SU-DHL-6 (cell line): Measurements from ENCODE around the gene OSBPL2.

ENCODE experiments used
- H2AFZ ChIP-seq: fragments of 200-600 bp; sonication (generic); 2 replicates; pipeline ENCODE4 v1.6.1; 2014; ENCODE audit warnings: low read depth, mild to moderate bottlenecking, moderate library complexity, mixed read lengths, antibody characterized with exemption, low read length; ENCODE audit not compliant: severe bottlenecking
- H3F3A ChIP-seq: fragments of 200-600 bp; shearing (Covaris generic); 2 replicates; pipeline ENCODE4 v1.6.0; 2016; ENCODE audit warnings: antibody characterized with exemption, mild to moderate bottlenecking; ENCODE audit not compliant: insufficient read depth
- H3K27ac ChIP-seq: fragments of 200-600 bp; sonication (generic); 2 replicates; pipeline ENCODE4 v1.5.1; 2016; ENCODE audit warnings: low read depth, mild to moderate bottlenecking, low read length, moderate library complexity, mixed read lengths
- H3K27me3 ChIP-seq: fragments of 200-600 bp; sonication (generic), shearing (Covaris generic); 2 replicates; pipeline ENCODE4 v1.6.0; 2014; ENCODE audit warnings: mild to moderate bottlenecking, low read length
- H3K36me3 ChIP-seq: fragments of 200-600 bp; sonication (generic); 2 replicates; pipeline ENCODE4 v1.6.1; 2014; ENCODE audit warnings: mild to moderate bottlenecking, low read length, mixed read lengths
- H3K4me2 ChIP-seq: fragments of 300-600, 200-600 bp; shearing (Covaris generic), sonication (generic); 2 replicates; pipeline ENCODE4 v1.6.0; 2014; ENCODE audit warnings: low read length, low read depth, mild to moderate bottlenecking; ENCODE audit not compliant: poor library complexity, severe bottlenecking
- H3K4me3 ChIP-seq: fragments of 200-600 bp; sonication (generic); 2 replicates; pipeline ENCODE4 v1.5.1; 2014; ENCODE audit warnings: antibody characterized with exemption, low read length, mild to moderate bottlenecking, mixed read lengths; ENCODE audit not compliant: insufficient read depth, poor library complexity, severe bottlenecking
- H3K79me2 ChIP-seq: fragments of 200-600 bp; sonication (generic); 2 replicates; pipeline ENCODE4 v1.6.1; 2014; ENCODE audit warnings: mild to moderate bottlenecking, low read length, moderate library complexity; ENCODE audit not compliant: insufficient read depth
- H3K9ac ChIP-seq: fragments of 200-600 bp; sonication (generic); 2 replicates; pipeline ENCODE4 v1.7.0; 2014; ENCODE audit warnings: mild to moderate bottlenecking, low read length
- H3K9me2 ChIP-seq: fragments of 200-600 bp; sonication (generic); replicated peaks from 2 replicates; pipeline ENCODE4 v1.6.1; 2014; ENCODE audit warnings: low read length; ENCODE audit not compliant: insufficient read depth
- H3K9me3 ChIP-seq: fragments of 200-600 bp; sonication (generic); 2 replicates; pipeline ENCODE4 v1.6.1; 2014; ENCODE audit warnings: low read length, mixed read lengths; ENCODE audit not compliant: insufficient read depth
- H4K20me1 ChIP-seq: fragments of 200-600 bp; sonication (generic); 2 replicates; pipeline ENCODE4 v1.6.1; 2014; ENCODE audit warnings: low read depth, mild to moderate bottlenecking, antibody characterized with exemption, low read length, moderate library complexity, mixed read lengths
- CTCF ChIP-seq: fragments of 200-600 bp; sonication (generic); IDR thresholded peaks from one replicate; pipeline ENCODE4 v1.5.1; 2017; ENCODE audit warnings: antibody characterized with exemption, mild to moderate bottlenecking, low read length, moderate library complexity; ENCODE audit not compliant: insufficient read depth, poor library complexity, severe bottlenecking
- EZH2phosphoT487 ChIP-seq: fragments of 200-600 bp; sonication (generic), shearing (Covaris generic); conservative IDR thresholded peaks from 2 replicates; pipeline ENCODE4 v1.6.1; 2018; ENCODE audit warnings: mild to moderate bottlenecking, antibody characterized with exemption, low read length, moderate library complexity, mixed read lengths

Gene OSBPL2

GRCh38 chr20:62266851-62267250 lies 28.5 kb downstream of the OSBPL2 start:
- H3K9me3 ChIP-seq, result no peaks in the 10 kb centered on the region
- H3K9me2 ChIP-seq, result no peaks in the 10 kb centered on the region
- H3K36me3 ChIP-seq, result 0 out of 2 replicates have a peak, but pooled peaks cover 3% of the 10 kb centered on the region
- no peaks in the 10 kb centered on the region for H4K20me1 ChIP-seq
- H3K9ac ChIP-seq, result no peak overlapping the region
- no peaks in the 10 kb centered on the region for H3K27me3 ChIP-seq
- H3K79me2 ChIP-seq, result no peaks in the 10 kb centered on the region
- no peaks in the 10 kb centered on the region for H3F3A ChIP-seq
- H3K4me2 ChIP-seq, result no peak overlapping the region
- TF ChIP-seq EZH2phosphoT487, result no peak
- no peak for TF ChIP-seq CTCF
- no peak overlapping the region for H3K27ac ChIP-seq
- H3K4me3 ChIP-seq, result no peak overlapping the region
- no peak overlapping the region for H2AFZ ChIP-seq

- H3K9me2 ChIP-seq, result no peaks in the 10 kb centered on the region
- no peaks in the 10 kb centered on the region for H3F3A ChIP-seq
- no peak overlapping the region for H3K9ac ChIP-seq
- no peak overlapping the region for H3K27ac ChIP-seq
- no peaks in the 10 kb centered on the region for H3K27me3 ChIP-seq
- H4K20me1 ChIP-seq, result no peaks in the 10 kb centered on the region
- H3K36me3 ChIP-seq, result 0 out of 2 replicates have a peak, but pooled peaks cover 3% of the 10 kb centered on the region
- no peak for TF ChIP-seq CTCF
- H3K4me3 ChIP-seq, result no peak overlapping the region
- no peaks in the 10 kb centered on the region for H3K79me2 ChIP-seq
- no peak overlapping the region for H2AFZ ChIP-seq
- no peaks in the 10 kb centered on the region for H3K9me3 ChIP-seq
- no peak overlapping the region for H3K4me2 ChIP-seq
These were observed 29.2 kb downstream of the OSBPL2 start for GRCh38 chr20:62267543-62267942.

- no peak overlapping the region for H3K27ac ChIP-seq
- H2AFZ ChIP-seq, result no peak overlapping the region
- no peaks in the 10 kb centered on the region for H3K27me3 ChIP-seq
- no peak overlapping the region for H3K4me3 ChIP-seq
- no peaks in the 10 kb centered on the region for H4K20me1 ChIP-seq
- no peak overlapping the region for H3K9ac ChIP-seq
- no peaks in the 10 kb centered on the region for H3K9me2 ChIP-seq
- TF ChIP-seq EZH2phosphoT487 (no peak), CTCF (no peak)
- H3K36me3 ChIP-seq, result 0 out of 2 replicates have a peak, but pooled peaks cover 3% of the 10 kb centered on the region
- no peak overlapping the region for H3K4me2 ChIP-seq
- H3K79me2 ChIP-seq, result no peaks in the 10 kb centered on the region
- no peaks in the 10 kb centered on the region for H3K9me3 ChIP-seq
- H3F3A ChIP-seq, result no peaks in the 10 kb centered on the region
These were observed 30.0 kb downstream of the OSBPL2 start for GRCh38 chr20:62268228-62268900.
